Measurements from ENCODE around the gene NACC2. TPM values are rescaled to one million over a fixed set of nuclear protein-coding genes. Genes with fewer than 3 reads are reported as not detected.
A peak's percentile ranks its signal among the peaks of the same experiment; 100 is the strongest.

Gene NACC2
- total and polyA plus RNA-seq, 9 of the 15 experiments (the other 6 are each of a cell fraction or from before 2014, with no cell fraction given): 0.70 to 25.1 (median 5.6) TPM

DNA sequence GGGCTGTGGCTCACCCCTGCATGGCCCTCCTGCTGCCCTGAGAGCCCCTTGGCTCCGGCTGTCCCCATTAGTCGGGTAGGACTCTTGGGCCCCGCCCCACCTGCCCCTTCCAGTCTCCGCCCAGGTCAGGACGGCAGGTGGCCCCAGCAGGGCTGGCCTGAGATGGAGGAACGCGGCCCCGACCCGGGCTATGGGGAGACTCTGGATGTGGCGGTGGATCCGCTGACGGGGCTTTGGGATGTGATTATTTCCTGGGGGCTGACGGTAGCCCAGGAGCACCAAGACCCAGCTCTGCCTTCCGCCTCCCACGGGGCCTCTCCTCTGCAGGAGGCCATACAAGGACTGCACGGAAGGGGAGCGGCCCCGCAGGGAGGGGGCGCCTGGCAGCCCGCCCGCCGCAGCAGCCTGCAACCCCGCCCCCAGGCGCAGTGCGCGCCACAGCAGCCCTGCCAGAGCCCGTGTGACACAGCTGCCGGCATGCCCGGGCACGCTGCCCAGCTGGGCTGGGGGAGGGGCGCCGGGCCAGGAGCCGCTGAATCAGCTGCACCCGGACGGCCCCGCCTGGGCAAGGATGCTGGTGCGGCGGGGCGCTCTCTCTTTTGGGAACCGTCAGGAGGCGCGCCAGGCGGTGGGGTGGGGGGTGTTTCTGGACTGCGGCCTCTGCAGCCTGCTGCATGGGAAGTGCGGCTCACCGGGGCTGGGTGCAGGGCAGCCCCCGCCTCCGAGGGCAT, 14.4 kb upstream of the NACC2 start (continued):
- TF ChIP-seq, protein P1, sequence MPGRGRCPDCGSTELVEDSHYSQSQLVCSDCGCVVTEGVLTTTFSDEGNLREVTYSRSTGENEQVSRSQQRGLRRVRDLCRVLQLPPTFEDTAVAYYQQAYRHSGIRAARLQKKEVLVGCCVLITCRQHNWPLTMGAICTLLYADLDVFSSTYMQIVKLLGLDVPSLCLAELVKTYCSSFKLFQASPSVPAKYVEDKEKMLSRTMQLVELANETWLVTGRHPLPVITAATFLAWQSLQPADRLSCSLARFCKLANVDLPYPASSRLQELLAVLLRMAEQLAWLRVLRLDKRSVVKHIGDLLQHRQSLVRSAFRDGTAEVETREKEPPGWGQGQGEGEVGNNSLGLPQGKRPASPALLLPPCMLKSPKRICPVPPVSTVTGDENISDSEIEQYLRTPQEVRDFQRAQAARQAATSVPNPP (IDR thresholded peaks at IDR 0.05; ENCODE audit: borderline replicate concordance, insufficient read depth, insufficient read length): no peak
- TF ChIP-seq CTBP1 (IDR thresholded peaks at IDR 0.05; ENCODE audit: borderline replicate concordance): peak; percentile 90
- TF ChIP-seq, protein P2, sequence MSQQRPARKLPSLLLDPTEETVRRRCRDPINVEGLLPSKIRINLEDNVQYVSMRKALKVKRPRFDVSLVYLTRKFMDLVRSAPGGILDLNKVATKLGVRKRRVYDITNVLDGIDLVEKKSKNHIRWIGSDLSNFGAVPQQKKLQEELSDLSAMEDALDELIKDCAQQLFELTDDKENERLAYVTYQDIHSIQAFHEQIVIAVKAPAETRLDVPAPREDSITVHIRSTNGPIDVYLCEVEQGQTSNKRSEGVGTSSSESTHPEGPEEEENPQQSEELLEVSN (IDR thresholded peaks at IDR 0.05; ENCODE audit: borderline replicate concordance in 1 of 2, extremely low read depth in 1 of 2, insufficient read depth in 1 of 2, insufficient read length in 1 of 2, low read depth in 1 of 2, low read length in 1 of 2, poor library complexity in 1 of 2, severe bottlenecking in 1 of 2): peak; percentile 23 to 70
- TF ChIP-seq ATF1 (CRISPR knock-in tag; IDR thresholded peaks at IDR 0.05): no peak
- peak; percentile 48; the same call in 1 of the 2 replicates for TF ChIP-seq ATF1 (tag; IDR thresholded peaks at IDR 0.05)
- no peak for TF ChIP-seq NCOA4 (IDR thresholded peaks at IDR 0.05; ENCODE audit: partially characterized antibody)
- peak; percentile 72 for TF ChIP-seq HMGN3 (IDR thresholded peaks at IDR 0.05; ENCODE audit: borderline replicate concordance, extremely low read depth, insufficient read length, low read depth, low read length)
- peak; percentile 74 for TF ChIP-seq CCNT2 (IDR thresholded peaks at IDR 0.05; ENCODE audit: borderline replicate concordance, extremely low read depth, insufficient read length, low read depth, low read length)
- TF ChIP-seq PCBP2 (IDR thresholded peaks at IDR 0.05; ENCODE audit: low read depth, low read length, poor library complexity, severe bottlenecking): no peak
- peak; percentile 70 for TF ChIP-seq BHLHE40 (IDR thresholded peaks at IDR 0.05; ENCODE audit: low read length)
- TF ChIP-seq TAF1 (IDR thresholded peaks at IDR 0.05; ENCODE audit: control insufficient read depth, extremely low read depth, insufficient read depth, low read length, severe bottlenecking): peak; percentile 47
- TF ChIP-seq SIN3A (IDR thresholded peaks at IDR 0.05; ENCODE audit: borderline replicate concordance in 2 of 2, control insufficient read depth in 1 of 2, low read depth in 2 of 2, low read length in 2 of 2): peak in 1 of 2 experiments; percentile 53; a peak in 1 of 4 replicates
- no peak for TF ChIP-seq NFYB (IDR thresholded peaks at IDR 0.05; ENCODE audit: extremely low read depth, insufficient read length)

Measured in K562 (cell line).